GM12892 (cell line): Measurements from ENCODE around the gene SDSL.

Experiments
- POLR2A ChIP-seq: IDR thresholded peaks from 2 replicates; pipeline ENCODE4 v1.6.1; 2011; ENCODE audit warnings: low read depth, low read length, control low read depth
- POLR2AphosphoS5 ChIP-seq: IDR thresholded peaks from 2 replicates; pipeline ENCODE4 v1.6.1; 2011; ENCODE audit warnings: low read depth, low read length, control low read depth

- TF ChIP-seq POLR2A: no peak
- no peak for TF ChIP-seq POLR2AphosphoS5
These were observed 37.8 kb downstream of the SDSL start for GRCh38 chr12:113459981-113460380.
